Measurements from ENCODE around the gene TEKT5.
"Not testable (repeated sequence)": the region's sequence is repeated elsewhere in the genome, so short reads cannot be mapped to it uniquely, and the experiment has no call there.

Gene TEKT5

DNA sequence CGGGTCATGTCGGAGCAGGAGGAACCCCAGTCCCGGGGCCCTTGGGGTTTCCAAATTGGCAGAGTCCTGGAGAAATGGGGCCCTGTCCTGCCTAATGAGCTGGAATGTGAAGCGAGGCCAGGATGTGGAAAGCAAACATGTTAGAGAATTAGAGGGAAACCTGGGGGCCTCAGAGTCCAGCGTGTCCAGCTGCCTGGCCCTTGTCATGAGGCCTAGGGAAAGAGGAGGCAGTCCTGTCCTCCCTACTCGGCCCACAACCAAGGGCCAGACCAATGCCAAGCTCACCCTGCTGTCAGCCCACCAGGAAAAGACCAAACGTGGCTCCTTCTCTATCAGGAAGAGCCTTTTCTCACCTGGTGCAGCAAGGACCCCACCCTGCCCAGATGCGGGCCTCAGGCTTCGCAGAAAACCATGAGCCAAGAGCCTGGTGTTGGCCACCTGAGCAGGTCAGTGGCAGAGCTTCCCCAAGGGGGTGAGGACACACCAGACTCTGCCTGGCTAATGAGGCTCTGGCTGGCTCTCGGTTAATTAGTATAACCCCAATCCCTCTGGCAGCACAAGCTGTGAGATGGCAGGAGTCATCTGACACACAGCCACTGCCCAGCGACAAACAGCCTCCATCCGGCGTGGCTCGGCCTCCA is 10.1 kb downstream of the TEKT5 start:
- DNase-seq: no peak

DNA sequence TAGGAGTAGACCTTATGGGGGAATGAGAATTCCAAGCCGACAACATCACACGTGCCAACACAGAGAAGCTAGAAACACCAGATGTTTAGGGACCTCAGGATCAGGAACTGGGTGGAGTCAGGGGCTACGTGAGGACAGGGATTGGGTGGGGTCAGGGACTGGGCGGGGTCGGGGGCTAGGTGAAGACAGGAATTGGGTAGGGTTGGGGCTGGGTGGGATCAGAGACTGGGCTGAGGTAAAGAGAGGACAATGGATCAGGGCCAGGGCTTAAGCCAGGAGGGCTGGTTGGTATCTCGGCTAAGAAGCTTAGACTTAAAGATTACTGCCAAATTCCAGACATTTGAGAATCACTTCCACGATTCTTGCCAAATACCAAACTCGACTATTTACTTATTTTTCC is 11.6 kb downstream of the TEKT5 start:
- DNase-seq: no peak

DNA sequence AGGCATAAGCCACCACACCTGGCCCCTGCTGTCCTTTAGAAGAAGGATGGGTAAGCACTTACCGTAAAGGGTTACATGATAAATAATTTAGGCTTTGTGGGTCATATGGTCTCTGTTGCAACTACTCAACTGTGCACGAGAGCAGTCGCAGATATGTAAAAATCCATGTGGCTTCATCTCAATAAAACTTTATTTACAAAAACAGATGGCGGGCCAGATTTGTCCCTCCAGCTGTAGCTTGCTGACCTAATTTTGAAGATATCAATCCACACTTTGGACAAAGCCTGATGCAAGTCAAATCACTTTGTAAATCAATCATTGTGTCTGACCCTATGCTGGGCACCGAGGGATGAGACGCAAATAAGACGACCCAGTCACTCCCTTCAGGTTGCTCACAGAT is 12.1 kb downstream of the TEKT5 start:
- no peak for DNase-seq

DNA sequence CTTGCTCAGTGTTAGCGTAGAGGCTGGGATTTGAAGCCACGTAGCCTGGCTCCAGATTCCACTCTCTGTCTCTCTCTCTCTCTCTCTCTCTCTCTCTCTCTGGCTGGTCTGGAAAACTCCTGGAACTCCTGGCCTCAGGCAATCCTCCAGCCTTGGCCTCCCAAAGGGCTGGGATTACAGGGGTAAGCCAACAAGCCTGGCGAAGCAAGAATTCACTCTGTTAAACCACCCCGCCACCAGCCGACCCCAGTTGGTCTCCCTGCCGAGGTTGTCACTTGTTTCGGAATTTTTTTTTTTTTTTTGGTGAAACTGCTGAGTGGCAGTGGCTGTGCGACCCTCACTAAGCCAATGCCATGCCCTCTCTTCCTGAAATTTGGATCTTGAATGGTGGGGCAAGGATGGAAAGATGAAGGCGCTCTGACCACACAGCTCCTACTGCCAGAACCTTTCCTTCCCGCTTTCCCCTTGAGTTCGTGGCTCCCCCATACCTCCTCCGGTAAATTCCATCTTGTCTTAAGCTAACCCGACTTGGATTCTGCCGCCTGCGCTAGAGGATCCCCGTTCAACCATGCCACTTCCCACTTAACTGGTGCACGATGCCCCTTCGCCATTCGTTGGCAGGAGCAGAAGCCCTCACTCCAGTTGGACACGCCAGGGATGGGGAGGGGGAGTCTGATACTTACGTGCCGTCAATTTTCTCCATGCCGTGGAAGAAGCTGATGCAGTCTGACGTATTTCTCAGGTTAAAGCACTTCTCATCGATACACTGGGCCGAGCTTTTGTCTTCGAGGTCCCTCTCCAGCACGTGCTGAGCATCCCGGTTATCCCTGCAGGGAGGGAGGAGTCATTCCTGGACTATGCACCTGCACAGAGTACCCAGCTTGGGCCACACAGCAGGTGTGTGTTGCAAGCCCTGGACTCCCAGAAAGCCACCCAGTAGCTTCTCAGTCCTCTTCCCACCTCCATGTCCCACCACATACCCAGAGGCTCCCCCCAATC is 13.1 kb downstream of the TEKT5 start:
- DNase-seq: no peak

DNA sequence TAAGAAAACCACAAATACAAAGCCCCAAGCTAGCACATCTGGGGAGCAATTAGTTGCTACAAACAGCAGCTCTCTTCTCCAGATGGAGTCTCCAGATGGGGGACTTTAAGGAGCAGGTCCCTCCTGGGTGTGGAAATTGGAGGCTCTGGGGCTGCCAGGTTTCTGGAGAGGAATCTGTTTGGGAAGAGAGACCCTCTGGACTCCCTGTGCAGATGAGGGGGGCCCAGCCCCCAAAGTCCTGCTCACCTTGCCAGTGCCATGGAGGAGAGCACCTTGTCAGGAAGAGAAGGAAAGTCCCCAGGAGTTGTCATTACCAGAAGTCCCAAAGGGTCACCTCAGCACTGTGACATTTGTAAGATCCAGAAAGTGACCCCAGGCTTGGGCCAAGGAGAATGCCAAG is 14.8 kb downstream of the TEKT5 start:
- DNase-seq: no peak

DNA sequence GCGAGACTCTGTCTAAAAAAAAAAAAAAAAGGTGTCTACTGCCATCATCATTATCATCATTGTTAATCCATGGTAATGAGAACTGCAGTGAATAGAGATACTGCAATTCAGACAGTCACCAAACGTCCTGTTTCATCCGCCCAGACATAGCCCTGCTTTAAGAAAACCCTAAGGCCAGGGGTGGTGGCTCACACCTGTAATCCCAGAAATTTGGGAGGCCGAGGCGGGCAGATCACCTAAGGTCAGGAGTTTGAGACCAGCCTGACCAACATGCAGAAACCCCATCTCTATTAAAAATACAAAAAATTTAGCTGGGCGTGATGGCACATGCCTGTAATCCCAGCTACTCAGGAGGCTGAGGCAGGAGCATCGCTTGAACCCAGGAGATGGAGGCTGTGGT is 15.3 kb downstream of the TEKT5 start:
- DNase-seq: not testable (repeated sequence)

DNA sequence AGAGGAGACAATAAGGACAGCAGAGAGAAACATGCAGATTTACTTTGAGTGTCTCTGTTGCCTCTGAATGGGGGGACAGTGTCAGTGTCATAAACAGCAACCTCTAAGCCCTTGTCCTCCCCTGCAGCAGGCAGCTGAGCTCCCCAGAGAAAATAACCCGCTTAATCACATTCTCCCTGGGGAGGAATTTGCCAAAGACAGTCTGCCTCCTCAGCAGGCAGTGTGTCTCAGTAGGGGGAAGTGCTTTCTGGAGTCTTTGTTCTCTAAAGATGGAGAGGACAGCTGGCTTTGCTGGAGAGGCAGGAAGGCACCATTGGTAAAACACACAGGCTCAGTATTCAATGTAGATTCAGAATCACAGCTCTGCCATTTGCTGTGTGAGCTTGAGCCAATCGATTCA is 16.1 kb downstream of the TEKT5 start:
- no peak for DNase-seq

DNA sequence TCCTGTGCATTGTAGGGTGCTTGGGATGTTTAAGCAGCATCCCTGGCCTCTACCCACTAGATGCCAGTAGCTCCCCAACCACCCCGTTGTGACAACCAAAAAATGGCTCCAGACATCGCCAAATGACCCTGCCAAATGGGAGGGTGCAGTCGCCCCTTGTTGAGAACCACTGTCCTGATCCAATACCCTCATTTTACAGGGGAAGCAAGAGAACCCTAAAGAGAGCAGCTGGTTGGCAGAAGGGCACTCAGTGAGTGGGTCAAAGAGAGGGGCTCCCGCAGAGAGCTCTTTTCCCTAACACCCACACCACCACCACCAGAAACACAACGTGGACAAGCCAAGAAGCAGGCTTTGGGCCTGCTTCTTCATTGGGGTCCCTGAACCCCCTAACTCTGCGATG is 18.4 kb downstream of the TEKT5 start:
- DNase-seq: no peak

DNA sequence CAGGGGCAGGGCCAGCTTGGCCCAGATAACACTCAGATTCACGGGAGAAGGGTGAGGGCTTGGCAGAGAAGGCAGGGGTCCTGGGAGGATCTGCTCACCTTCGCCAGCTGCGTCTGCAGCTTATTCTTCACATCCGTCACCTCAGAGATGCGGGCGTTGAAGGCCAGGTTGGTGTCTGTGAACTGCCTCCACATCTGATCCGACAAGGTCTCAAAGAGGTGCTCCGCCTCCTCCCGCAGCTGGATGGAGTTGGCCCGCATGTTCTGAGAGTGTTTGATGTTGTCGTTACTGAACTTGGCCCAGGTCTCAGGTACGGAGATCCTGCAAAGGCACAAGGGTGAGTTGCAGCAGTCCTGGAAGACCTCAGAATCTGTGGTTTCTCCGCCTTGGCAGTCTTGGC is 18.9 kb downstream of the TEKT5 start:
- no peak for DNase-seq

DNA sequence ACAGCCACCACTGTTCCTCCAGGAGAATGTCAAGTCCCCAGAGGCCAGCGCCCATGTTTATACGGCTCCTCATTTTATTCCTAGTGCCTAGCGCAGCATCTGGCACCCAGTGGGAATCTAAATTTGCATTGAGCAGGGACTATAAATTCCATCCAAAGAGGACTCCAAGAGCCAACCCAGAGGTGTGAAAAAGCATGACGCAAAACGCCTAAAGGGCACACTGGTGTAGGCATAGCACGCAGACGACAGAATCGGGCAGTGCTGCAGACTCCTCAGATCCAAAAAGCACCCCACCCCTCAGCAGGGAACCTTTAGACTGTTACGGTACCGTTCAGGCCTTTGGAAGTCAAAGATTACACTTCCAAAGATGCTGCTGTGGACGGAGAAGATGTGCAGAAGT is 19.5 kb downstream of the TEKT5 start:
- no peak for DNase-seq

DNA sequence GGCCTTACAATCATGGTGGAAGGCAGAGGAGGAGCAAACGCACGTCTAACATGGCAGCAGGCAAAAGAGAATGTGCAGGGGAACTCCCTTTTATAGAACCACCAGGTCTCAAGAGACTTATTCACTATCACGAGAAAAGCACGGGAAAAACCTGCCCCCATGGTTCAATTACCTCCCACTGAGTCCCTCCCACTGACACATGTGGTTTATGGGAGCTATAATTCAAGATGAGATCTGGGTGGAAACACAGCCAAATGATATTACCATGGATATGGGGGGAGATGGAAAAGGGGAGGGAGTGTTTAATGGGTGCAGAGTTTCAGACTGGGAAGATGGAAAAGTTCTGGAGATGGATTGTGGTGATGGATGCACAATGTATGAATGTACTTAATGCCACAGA is 23.0 kb downstream of the TEKT5 start:
- no peak for DNase-seq

DNA sequence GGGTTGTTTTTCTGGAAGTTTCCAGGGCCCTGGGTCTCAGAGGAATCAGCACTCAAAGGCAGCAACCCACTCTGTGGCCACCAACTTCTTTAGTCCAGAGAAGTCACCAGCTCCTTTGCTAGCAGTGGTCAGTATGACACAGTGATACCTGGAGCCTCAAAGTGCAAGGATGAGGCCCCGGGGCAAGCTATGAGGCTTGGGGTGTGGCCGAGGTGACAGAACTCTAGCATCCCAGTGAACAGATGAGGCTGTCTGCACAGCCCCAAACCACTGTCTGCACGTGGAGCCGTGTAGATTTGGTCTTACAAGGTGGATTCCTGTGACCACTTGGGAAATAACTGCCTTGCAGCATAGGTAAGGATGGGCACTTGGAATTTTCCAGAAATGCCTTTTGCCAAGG is 24.9 kb downstream of the TEKT5 start:
- no peak for DNase-seq

DNA sequence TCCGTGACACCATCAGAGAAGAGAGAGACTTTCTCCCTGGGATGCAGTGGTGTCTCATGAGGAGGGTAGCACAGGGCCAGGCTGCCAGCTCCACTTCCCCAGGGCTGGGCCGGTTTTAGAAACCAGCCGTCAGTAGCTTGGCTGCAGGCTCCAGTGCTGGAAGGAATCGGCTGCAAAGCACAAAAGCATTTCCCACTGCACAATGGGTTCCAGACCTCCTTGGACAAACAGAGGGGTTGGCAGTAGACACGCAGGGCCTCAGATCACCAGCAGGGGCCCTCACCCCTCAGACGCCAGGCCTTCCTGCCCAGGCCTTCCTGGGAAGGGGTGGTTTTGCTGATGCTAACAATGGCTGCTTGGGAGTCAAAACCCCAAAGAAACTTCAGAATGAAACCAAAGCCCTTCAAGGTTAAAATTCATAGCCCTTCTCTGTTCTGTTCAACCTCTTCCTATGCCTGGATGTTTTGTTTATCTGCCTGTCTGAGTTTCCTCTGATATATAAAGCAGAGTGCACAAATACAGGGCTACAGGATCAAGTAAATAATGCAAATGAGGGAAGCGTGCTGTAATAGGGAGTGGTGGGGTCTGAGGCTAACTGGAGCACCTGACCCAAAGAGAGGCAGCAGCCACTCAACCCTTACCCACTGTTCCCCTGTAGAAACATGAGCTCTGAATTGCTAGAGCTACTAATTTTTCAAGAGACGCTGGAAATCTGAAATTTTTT is 26.2 kb downstream of the TEKT5 start:
- no peak for DNase-seq

DNA sequence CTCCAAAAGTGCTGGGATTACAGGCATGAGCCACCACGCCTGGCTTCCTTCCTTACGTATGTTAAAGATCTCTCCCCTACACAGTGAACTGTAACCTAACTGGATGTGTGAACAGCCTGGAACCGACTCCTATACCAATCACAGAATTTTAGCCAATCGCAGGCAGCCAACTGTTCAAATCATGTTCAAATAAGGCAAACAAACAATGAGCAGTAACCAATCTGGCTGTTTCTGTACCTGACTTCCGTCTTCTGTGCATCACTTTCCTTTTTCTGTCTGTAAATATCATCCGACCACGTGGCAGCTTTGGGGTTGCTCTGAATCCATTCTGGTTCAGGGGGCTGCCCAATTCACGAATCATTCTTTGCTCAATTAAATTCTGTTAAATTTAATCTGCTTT is 27.5 kb downstream of the TEKT5 start:
- DNase-seq: no peak

DNA sequence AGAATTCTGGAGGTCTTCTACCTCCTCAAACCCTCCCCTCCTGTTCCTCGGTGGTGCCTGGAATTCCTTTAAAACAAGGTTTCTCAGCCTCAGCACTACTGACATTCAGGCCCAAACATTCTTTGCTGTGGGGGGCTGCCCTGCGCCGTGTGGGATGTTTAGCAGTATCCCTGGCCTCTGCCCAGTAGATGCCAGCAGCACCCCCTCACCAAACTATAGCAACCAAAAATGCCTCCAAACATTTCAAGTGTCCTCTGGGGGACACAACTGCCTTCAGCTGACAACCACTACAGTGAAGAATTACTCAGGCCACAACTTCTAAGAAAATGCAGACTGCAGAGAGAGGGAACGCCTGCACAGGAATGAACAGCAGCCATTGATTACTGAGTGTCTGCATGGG is 28.4 kb downstream of the TEKT5 start:
- DNase-seq: no peak

DNA sequence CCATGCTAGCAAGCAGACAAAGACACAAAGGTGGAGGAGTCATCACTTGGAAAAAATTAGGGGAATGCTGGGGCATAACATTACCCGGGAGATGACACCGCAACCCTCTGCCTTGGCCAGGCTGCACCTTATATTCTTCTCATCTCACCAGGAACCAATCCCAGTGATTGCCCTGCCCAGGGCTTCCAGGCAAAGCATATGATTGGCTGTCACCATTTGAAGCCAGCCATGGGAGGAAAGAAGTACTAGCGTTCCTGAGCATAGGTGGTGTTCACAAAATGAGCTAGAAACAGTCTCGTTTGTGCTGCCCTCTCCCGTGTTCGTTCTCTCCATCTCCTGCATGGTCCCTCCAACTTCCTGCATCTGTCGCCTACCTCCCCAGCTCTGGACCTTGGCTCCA is 29.6 kb downstream of the TEKT5 start:
- no peak for DNase-seq

DNA sequence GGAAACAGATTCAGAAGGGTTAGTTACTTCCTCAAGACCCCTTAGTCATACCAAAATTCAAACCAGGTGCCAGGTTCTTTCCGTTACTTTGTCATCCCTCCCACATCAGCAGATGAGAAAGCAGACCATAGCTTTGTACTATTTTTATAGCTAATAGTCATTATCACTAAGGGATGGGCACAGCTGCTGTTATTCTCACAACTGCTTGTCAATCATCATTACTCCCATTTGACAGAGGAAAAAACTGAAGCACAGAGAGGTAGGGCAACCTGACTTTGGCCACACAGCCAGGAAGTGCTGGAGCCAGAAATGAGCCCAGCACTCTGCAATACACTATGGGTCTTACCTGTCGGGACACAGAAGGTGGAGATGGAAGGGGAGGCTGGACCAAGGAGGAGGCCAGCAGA is 30.0 kb downstream of the TEKT5 start:
- DNase-seq: no peak

DNA sequence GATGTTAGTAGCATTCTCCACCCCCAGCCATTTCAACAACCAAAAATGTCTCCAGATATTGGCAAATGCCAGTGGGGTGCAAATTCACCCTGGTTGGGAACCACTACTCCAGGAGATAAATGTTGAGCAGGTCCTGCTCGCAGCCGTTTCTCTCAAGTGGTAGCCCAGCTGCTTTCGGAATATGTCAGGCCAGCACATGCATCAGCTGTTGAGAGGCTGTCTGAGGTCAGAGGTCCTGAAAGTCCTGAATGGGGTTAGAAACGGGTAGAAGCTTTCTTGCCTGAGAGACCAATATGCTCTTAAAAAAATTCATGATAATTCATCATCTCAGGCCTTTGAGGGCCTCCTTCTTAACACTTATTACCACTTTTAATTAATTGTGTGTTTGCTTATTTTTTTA is 31.0 kb downstream of the TEKT5 start:
- DNase-seq: no peak

DNA sequence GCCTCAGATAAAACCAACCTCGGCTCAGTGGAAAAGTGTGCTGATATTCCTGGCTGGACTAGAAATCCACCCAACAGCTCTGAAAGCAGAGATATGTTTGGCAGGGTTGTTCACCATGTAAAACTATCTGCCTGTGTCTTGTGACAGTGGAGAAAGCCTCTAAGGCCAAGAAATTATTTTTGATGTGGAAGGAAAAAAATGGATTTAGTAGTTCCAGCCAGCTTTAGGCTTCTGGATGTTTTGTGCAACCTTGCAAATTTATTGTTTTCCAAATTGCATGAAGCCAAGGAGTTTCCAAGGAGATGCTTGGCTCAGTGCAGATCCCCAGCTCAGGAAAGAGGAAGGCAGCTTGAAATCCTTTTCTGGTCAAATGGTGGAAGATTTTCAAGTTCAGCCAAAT is 31.6 kb downstream of the TEKT5 start:
- DNase-seq: no peak

DNA sequence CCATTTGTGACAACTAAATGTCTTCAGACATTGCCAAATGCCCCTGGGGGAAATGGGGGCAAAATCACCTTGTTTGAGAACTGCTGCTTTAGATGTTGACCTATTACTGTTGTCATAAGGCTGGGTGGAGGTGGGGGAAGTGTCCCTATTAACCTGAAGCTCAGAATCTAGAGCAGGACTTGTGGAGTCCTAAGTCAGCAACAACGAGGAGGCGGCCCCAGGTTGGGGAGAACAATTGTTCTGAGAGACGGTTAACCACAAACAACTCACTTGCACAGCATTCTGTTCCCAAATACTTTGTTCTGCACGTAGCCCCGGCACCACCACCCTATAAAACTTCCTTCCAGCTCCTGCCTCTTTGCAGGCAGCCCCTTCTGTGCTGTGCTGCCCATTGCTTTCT is 32.5 kb downstream of the TEKT5 start:
- DNase-seq: no peak

DNA sequence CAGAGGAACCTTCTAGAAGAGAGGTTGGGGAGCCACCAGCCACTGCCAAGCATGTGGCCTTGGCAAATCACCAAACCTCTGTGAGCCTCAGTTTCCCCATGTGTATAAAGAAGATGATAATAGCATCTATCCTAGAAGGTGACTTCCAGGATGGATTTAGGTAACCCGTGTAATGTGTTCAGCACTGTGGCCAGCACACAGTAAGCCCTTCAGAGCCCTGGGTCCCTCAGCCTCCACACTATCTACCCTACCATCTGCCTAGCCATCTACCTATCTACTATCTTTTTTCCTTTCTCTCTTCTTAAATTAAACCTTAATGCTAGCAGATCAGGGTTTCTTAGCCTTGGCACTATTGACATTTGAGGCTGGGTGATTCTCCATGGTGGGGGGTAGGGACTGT is 33.0 kb downstream of the TEKT5 start:
- no peak for DNase-seq

DNA sequence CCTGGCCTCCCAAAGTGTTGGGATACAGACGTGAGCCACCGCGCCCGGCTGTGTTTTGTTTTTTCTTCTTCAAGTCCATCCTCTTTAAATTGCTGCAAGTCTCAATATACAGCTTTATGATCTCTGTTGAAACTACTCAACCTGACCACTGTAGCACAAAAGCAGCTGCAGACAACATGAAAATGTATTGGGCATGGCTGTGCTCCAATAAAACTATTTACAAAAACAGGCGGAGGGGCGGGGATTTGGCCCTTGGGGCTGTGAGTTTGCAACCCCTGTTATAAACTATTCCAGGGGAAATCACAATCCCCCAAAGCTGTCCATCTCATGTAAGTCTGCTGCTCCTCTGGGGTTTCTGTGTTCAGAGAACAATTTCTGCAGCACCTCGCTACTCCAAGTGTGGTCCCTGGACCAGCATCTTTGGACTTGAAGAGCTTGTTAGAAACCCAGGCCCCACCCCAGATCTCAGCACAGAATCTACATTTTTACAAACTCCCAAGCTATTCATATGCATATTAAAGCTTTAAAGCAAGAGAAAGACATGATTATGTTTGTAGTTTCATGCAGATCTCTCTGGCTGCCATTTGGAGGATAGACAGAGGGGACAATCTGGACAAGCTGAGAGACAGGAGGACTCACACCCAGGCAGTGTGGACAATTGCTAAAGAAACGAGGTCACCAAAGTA is 33.6 kb downstream of the TEKT5 start:
- no peak for DNase-seq

DNA sequence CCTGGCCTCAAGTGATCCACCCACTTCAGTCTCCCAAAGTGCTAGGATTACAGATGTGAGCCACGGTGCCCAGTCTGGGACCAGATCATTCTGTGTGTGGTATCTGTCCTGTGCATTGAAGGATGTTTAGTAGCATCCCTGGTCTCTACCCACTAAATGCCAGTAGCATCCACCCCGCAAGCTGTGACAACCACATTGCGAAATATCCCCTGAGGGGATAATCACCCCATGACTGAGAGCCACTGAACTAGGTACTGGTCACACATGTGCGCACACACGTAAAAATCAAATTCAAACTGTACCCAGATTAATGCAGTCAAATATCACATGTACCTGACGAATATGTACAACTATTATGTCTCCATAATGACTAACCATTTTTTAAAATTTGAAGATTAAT is 35.8 kb downstream of the TEKT5 start:
- DNase-seq: no peak
